ENCODE results near the gene CYP2A13. TPM values are rescaled to one million over a fixed set of nuclear protein-coding genes. Genes with fewer than 3 reads are reported as not detected.
"Not testable (repeated sequence)": the region's sequence is repeated elsewhere in the genome, so short reads cannot be mapped to it uniquely, and the experiment has no call there.

Gene CYP2A13
- total RNA-seq, 4 donors from 2014 or later: not detected

- no peak for TF ChIP-seq CTCF (IDR thresholded peaks at IDR 0.05)
- no peak for TF ChIP-seq POLR2A (IDR thresholded peaks at IDR 0.05)
- intact Hi-C loops (cut with DNase I; ENCODE audit: low total_unique reads): no loop called here
- H3K27me3 ChIP-seq: no peaks in the 10 kb centered on the region
- H3K9me3 ChIP-seq: no peaks in the 10 kb centered on the region
- no peak overlapping the region for H3K27ac ChIP-seq
- no peaks in the 10 kb centered on the region for H3K4me1 ChIP-seq
- H3K36me3 ChIP-seq: no peaks in the 10 kb centered on the region
- no peak overlapping the region for H3K4me3 ChIP-seq
- no peak for DNase-seq
These were observed 23.0 kb downstream of the CYP2A13 start for GRCh38 chr19:41111296-41111695.

GRCh38 chr19:41111750-41112295 lies 23.6 kb downstream of the CYP2A13 start:
- Histone ChIP-seq H3K27me3 (no peaks in the 10 kb centered on the region), H3K4me1 (no peaks in the 10 kb centered on the region), H3K27ac (no peak overlapping the region), H3K36me3 (no peaks in the 10 kb centered on the region), H3K9me3 (no peaks in the 10 kb centered on the region), H3K4me3 (no peak overlapping the region)
- DNase-seq: no peak
- TF ChIP-seq POLR2A (IDR thresholded peaks at IDR 0.05) (no peak), CTCF (IDR thresholded peaks at IDR 0.05) (no peak)
- intact Hi-C loops (cut with DNase I; ENCODE audit: low total_unique reads): no loop called here

GRCh38 chr19:41112728-41113290 lies 24.6 kb downstream of the CYP2A13 start:
- DNase-seq: no peak
- Histone ChIP-seq H3K27ac (no peak overlapping the region), H3K36me3 (no peaks in the 10 kb centered on the region), H3K27me3 (no peaks in the 10 kb centered on the region), H3K4me1 (no peaks in the 10 kb centered on the region), H3K9me3 (no peaks in the 10 kb centered on the region), H3K4me3 (no peak overlapping the region)
- TF ChIP-seq POLR2A (IDR thresholded peaks at IDR 0.05): no peak
- TF ChIP-seq CTCF (IDR thresholded peaks at IDR 0.05): no peak
- intact Hi-C loops (cut with DNase I; ENCODE audit: low total_unique reads): no loop called here

- Histone ChIP-seq H3K27ac (no peak within 1 kb of the TSS), H3K36me3 (no peaks in the 10 kb centered on the region), H3K27me3 (no peaks in the 10 kb centered on the region), H3K4me3 (no peak within 1 kb of the TSS), H3K4me1 (no peaks in the 10 kb centered on the region), H3K9me3 (no peaks in the 10 kb centered on the region)
- intact Hi-C loops (cut with DNase I; ENCODE audit: low total_unique reads): no loop called here
- no peak for DNase-seq
- no peak for TF ChIP-seq CTCF (IDR thresholded peaks at IDR 0.05)
- no peak for TF ChIP-seq POLR2A (IDR thresholded peaks at IDR 0.05)
These were observed 25.9 kb downstream of the CYP2A13 start, which contains the start of gene CYP2F1 for GRCh38 chr19:41114132-41114531. TSS of gene CYP2F1 (plus strand) at chr19:41114432. CDS start at chr19:41116189, 1,757 bp downstream.

GRCh38 chr19:41116261-41116660 lies 28.0 kb downstream of the CYP2A13 start:
- H3K4me1 ChIP-seq: no peaks in the 10 kb centered on the region
- H3K9me3 ChIP-seq: no peaks in the 10 kb centered on the region
- no peaks in the 10 kb centered on the region for H3K27me3 ChIP-seq
- H3K27ac ChIP-seq: no peak overlapping the region
- intact Hi-C loops (cut with DNase I; ENCODE audit: low total_unique reads): no loop called here
- no peak overlapping the region for H3K4me3 ChIP-seq
- TF ChIP-seq CTCF (IDR thresholded peaks at IDR 0.05) (no peak), POLR2A (IDR thresholded peaks at IDR 0.05) (no peak)
- DNase-seq: no peak
- no peaks in the 10 kb centered on the region for H3K36me3 ChIP-seq

- H3K9me3 ChIP-seq; intact Hi-C loops (cut with DNase I; ENCODE audit: low total_unique reads); H3K36me3 ChIP-seq; H3K4me1 ChIP-seq; DNase-seq; H3K27me3 ChIP-seq; H3K27ac ChIP-seq; H3K4me3 ChIP-seq: not testable (repeated sequence)
These were observed 33.0 kb downstream of the CYP2A13 start for GRCh38 chr19:41120929-41121911.

- H3K36me3 ChIP-seq; H3K4me3 ChIP-seq; H3K27me3 ChIP-seq; DNase-seq; H3K4me1 ChIP-seq; H3K9me3 ChIP-seq; intact Hi-C loops (cut with DNase I; ENCODE audit: low total_unique reads); H3K27ac ChIP-seq: not testable (repeated sequence)
These were observed 34.6 kb downstream of the CYP2A13 start for GRCh38 chr19:41122846-41123245.
